Caco-2 (cell line): Measurements from ENCODE around the gene PLEKHM1. TPM values are rescaled to one million over a fixed set of nuclear protein-coding genes. Genes with fewer than 3 reads are reported as not detected.
A peak's percentile ranks its signal among the peaks of the same experiment; 100 is the strongest.

Experiments
- BruUV-seq: library from RNA; stranded (reverse); fragments of 400-500 nt; replicated peaks from 2 replicates; lab custom pipeline; 2021; lab: Mats Ljungman, UMichigan
- CTCF ChIA-PET: fragments of 300-600 bp; sonication (Branson Sonifier 250); formaldehyde crosslinking; loops from one replicate; lab custom pipeline; 2022; ENCODE audit warnings: antibody characterized with exemption; lab: Charles Lee
- POLR2A ChIA-PET: fragments of 300-600 bp; sonication (Branson Sonifier 250); formaldehyde crosslinking; loops from one replicate; lab custom pipeline; 2022; ENCODE audit warnings: antibody characterized with exemption; lab: Charles Lee
- DNase-seq, 2 experiments: peaks; one replicate each; pipeline versions ENCODE4 v3.0.0 to v3.0.0-alpha.2; 2020 to 2022
- H3K27me3 ChIP-seq: replicated peaks from 2 replicates; pipeline ENCODE4 v1.6.0; 2011; ENCODE audit warnings: low read length; ENCODE audit not compliant: control insufficient read depth, insufficient read depth
- H3K36me3 ChIP-seq: 2 replicates; pipeline ENCODE4 v1.5.1; 2011; ENCODE audit warnings: low read length; ENCODE audit not compliant: control insufficient read depth, insufficient read depth
- H3K4me1 ChIP-seq: fragments of 250-450 bp; sonication (Bioruptor Pico); 2 replicates; pipeline ENCODE4 v1.5.1; 2020; ENCODE audit warnings: mild to moderate bottlenecking
- H3K4me3 ChIP-seq: 2 replicates; pipeline ENCODE4 v1.5.1; 2011; ENCODE audit warnings: low read depth, mild to moderate bottlenecking, control low read depth, low read length
- H3K9me3 ChIP-seq: fragments of 250-450 bp; sonication (Bioruptor Pico); 2 replicates; pipeline ENCODE4 v1.5.1; 2020; ENCODE audit warnings: mild to moderate bottlenecking, moderate library complexity
- H3K27ac Mint-ChIP-seq: one replicate; pipeline ENCODE4 v1.8.0; 2022; ENCODE audit warnings: mixed read lengths; ENCODE audit not compliant: unreplicated experiment
- H3K27me3 Mint-ChIP-seq: one replicate; pipeline ENCODE4 v1.8.0; 2022; ENCODE audit warnings: mixed read lengths; ENCODE audit not compliant: insufficient read depth, unreplicated experiment
- H3K36me3 Mint-ChIP-seq: one replicate; pipeline ENCODE4 v1.8.0; 2022; ENCODE audit warnings: mild to moderate bottlenecking, mixed read lengths; ENCODE audit not compliant: insufficient read depth, unreplicated experiment
- H3K4me1 Mint-ChIP-seq: one replicate; pipeline ENCODE4 v1.8.0; 2022; ENCODE audit warnings: low read depth, mixed read lengths; ENCODE audit not compliant: unreplicated experiment
- H3K4me3 Mint-ChIP-seq: one replicate; pipeline ENCODE4 v1.8.0; 2022; ENCODE audit warnings: mild to moderate bottlenecking, moderate library complexity, mixed read lengths; ENCODE audit not compliant: unreplicated experiment
- H3K9me3 Mint-ChIP-seq: one replicate; pipeline ENCODE4 v1.8.0; 2022; ENCODE audit warnings: mixed read lengths; ENCODE audit not compliant: unreplicated experiment
- CTCF ChIP-seq, 2 experiments: fragments of 200-600 bp in 1 of 2; IDR thresholded peaks; 1 replicate in 1 of 2; 2 replicates in 1 of 2; pipeline versions ENCODE4 v1.5.1 to v1.8.0; 2011 to 2022; ENCODE audit warnings: antibody characterized with exemption in 1 of 2, control low read depth in 1 of 2, inconsistent platforms in 1 of 2, low read depth in 1 of 2, low read length in 1 of 2, mild to moderate bottlenecking in 1 of 2, moderate library complexity in 1 of 2; ENCODE audit not compliant: insufficient read depth in 1 of 2, severe bottlenecking in 1 of 2, unreplicated experiment in 1 of 2
- intact Hi-C: fragments of 100-400 bp; cut with micrococcal nuclease; formaldehyde crosslinking; loops from one replicate; pipeline ENCODE4 v1.10.0; 2022; ENCODE audit not compliant: unreplicated experiment
- total RNA-seq: library from RNA; stranded (reverse); gene quantifications from 2 replicates; pipeline ENCODE4 v1.2.3, GENCODE V29; 2022

Gene PLEKHM1
- total RNA-seq, 1 experiment from 2014 or later, result 30.4 TPM

GRCh38 chr17:45405250-45406086 is 85.1 kb downstream of the PLEKHM1 start:
- peak in 1 of 2 experiments; percentile 76 for DNase-seq
- H3K36me3 Mint-ChIP-seq, result peaks cover 30% of the 10 kb centered on the region
- H3K4me1 Mint-ChIP-seq, result peaks cover 14% of the 10 kb centered on the region
- no peak overlapping the region for H3K4me3 Mint-ChIP-seq
- POLR2A ChIA-PET, result no interaction called here
- no peak for TF ChIP-seq CTCF (IDR thresholded peaks at IDR 0.05; ENCODE audit: insufficient read depth in 1 of 2, low read depth in 1 of 2, low read length in 1 of 2, severe bottlenecking in 1 of 2, unreplicated experiment in 1 of 2)
- Histone ChIP-seq H3K36me3 (peaks cover 7% of the 10 kb centered on the region), H3K27me3 (no peaks in the 10 kb centered on the region), H3K4me1 (peaks cover 39% of the 10 kb centered on the region), H3K4me3 (no peak overlapping the region), H3K9me3 (no peaks in the 10 kb centered on the region)
- H3K9me3 Mint-ChIP-seq, result no peaks in the 10 kb centered on the region
- CTCF ChIA-PET, result interaction anchor here (1.7 kb wide), 1 partner anchor 20 kb away, joined by 30 read pairs; no protein-coding TSS in a partner anchor
- H3K27ac Mint-ChIP-seq, result no peak overlapping the region
- no TSS peak for BruUV-seq
- H3K27me3 Mint-ChIP-seq, result no peaks in the 10 kb centered on the region
- intact Hi-C loops, result no loop called here

GRCh38 chr17:45404870-45405249 is 85.7 kb downstream of the PLEKHM1 start:
- H3K4me1 ChIP-seq, result peaks cover 37% of the 10 kb centered on the region
- no peak overlapping the region for H3K4me3 ChIP-seq
- Mint-ChIP-seq H3K27ac (peak overlapping the region; percentile 57), H3K4me1 (peaks cover 14% of the 10 kb centered on the region), H3K4me3 (no peak overlapping the region), H3K36me3 (peaks cover 36% of the 10 kb centered on the region), H3K27me3 (no peaks in the 10 kb centered on the region), H3K9me3 (no peaks in the 10 kb centered on the region)
- peaks cover 9% of the 10 kb centered on the region for H3K36me3 ChIP-seq
- H3K27me3 ChIP-seq, result no peaks in the 10 kb centered on the region
- no peak for TF ChIP-seq CTCF (IDR thresholded peaks at IDR 0.05; ENCODE audit: insufficient read depth in 1 of 2, low read depth in 1 of 2, low read length in 1 of 2, severe bottlenecking in 1 of 2, unreplicated experiment in 1 of 2)
- intact Hi-C loops, result no loop called here
- ChIA-PET POLR2A (no interaction called here), CTCF (interaction anchor here (1.8 kb wide), 1 partner anchor 20 kb away, joined by 6 read pairs; no protein-coding TSS in a partner anchor)
- H3K9me3 ChIP-seq, result no peaks in the 10 kb centered on the region
- no TSS peak for BruUV-seq
- no peak for DNase-seq

- no peaks in the 10 kb centered on the region for H3K27me3 ChIP-seq
- H3K4me1 ChIP-seq, result peaks cover 28% of the 10 kb centered on the region
- peaks cover 9% of the 10 kb centered on the region for H3K36me3 ChIP-seq
- TF ChIP-seq CTCF (IDR thresholded peaks at IDR 0.05; ENCODE audit: insufficient read depth in 1 of 2, low read depth in 1 of 2, low read length in 1 of 2, severe bottlenecking in 1 of 2, unreplicated experiment in 1 of 2), result no peak
- no peaks in the 10 kb centered on the region for H3K9me3 ChIP-seq
- H3K4me1 Mint-ChIP-seq, result peaks cover 12% of the 10 kb centered on the region
- ChIA-PET POLR2A (no interaction called here), CTCF (interaction anchor here (1.8 kb wide), 1 partner anchor 21 kb away, joined by 6 read pairs; no protein-coding TSS in a partner anchor)
- no peaks in the 10 kb centered on the region for H3K9me3 Mint-ChIP-seq
- H3K27ac Mint-ChIP-seq, result peak overlapping the region; percentile 57
- peaks cover 37% of the 10 kb centered on the region for H3K36me3 Mint-ChIP-seq
- no peak overlapping the region for H3K4me3 Mint-ChIP-seq
- intact Hi-C loops, result no loop called here
- BruUV-seq, result no TSS peak
- no peak overlapping the region for H3K4me3 ChIP-seq
- no peaks in the 10 kb centered on the region for H3K27me3 Mint-ChIP-seq
- no peak for DNase-seq
These were observed 86.5 kb downstream of the PLEKHM1 start for GRCh38 chr17:45403906-45404490.
